ENCODE measurements around the gene FAM222A. TPM values are rescaled to one million over a fixed set of nuclear protein-coding genes. Genes with fewer than 3 reads are reported as not detected.
A peak's percentile ranks its signal among the peaks of the same experiment; 100 is the strongest.

The FAM222A gene
- total and polyA plus RNA-seq, 2 of the 4 experiments (the other 2 are of a cell fraction), result under 0.01 to 0.32 TPM

DNA sequence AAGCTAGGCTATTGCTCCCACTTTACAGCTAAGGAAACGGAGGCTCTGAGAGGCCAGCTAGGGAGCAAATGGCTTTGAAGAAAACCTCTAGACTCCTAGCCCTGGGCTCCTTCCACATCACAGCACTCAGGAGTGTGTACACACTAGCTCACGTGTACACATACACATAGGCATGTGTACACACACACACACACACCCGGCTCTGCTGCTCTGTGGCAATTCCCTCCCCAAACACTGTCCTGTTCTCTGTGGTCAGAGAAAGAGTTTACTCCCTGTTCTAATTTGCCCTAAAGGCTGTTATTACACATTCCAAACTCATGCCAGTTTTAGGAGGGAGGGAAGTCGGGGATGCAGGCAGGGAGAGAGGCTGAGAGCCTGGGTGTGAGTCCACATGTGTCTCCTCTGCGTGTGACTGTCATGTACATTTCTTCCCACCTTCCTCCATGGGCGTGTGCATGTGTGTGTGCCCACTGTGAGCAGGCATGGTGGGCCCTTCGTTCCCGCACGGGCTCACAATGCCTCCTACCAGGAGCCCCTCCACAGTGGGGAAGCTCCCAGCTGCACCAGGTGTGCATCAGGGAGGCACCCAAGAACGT, 105.4 kb downstream of the FAM222A start:
- intact Hi-C loops (cut with micrococcal nuclease), result no loop called here
- Histone ChIP-seq H3K4ac (ENCODE audit: low read depth, low read length) (no peak overlapping the region), H4K20me1 (ENCODE audit: insufficient read depth, low read length) (peaks cover 6% of the 10 kb centered on the region), H2AK5ac (ENCODE audit: low read depth, low read length) (no peak overlapping the region), H4K91ac (ENCODE audit: insufficient read depth, low read depth, low read length) (no peak overlapping the region), H2BK120ac (ENCODE audit: low read depth, low read length) (no peak overlapping the region), H3K4me1 (ENCODE audit: control insufficient read depth, insufficient read depth, low read length) (peaks cover 2% of the 10 kb centered on the region; the same call in 1 of the 2 replicates), H4K8ac (ENCODE audit: low read depth in 2 of 2, low read length in 2 of 2) (no peak overlapping the region), H2BK15ac (ENCODE audit: low read depth, low read length) (no peak overlapping the region), H4K5ac (ENCODE audit: low read depth, low read length) (no peak overlapping the region), H3K56ac (ENCODE audit: extremely low read depth, insufficient read depth, low read length) (no peak overlapping the region), H3K9ac (ENCODE audit: low read depth, low read length) (no peak overlapping the region), H3K27ac (ENCODE audit: insufficient read depth, low read length) (no peak overlapping the region), H3K36me3 (ENCODE audit: control insufficient read depth, insufficient read depth, low read length) (no peaks in the 10 kb centered on the region), H3K79me1 (ENCODE audit: low read depth in 1 of 2, low read length in 2 of 2) (no peaks in the 10 kb centered on the region), H3K9me1 (ENCODE audit: insufficient read depth, low read length) (peaks cover 3% of the 10 kb centered on the region; the same call in 1 of the 2 replicates), H2BK5ac (ENCODE audit: low read depth, low read length, poor library complexity, severe bottlenecking) (no peak overlapping the region), H3K23ac (ENCODE audit: low read depth, low read length) (0 out of 2 replicates have a peak overlapping the region, but pooled peaks have one; percentile 52), H3K14ac (replicated peaks; ENCODE audit: low read depth, low read length) (no peak overlapping the region), H2AFZ (replicated peaks; ENCODE audit: low read length, poor library complexity) (peak overlapping the region; percentile 60), H3K9me3 (ENCODE audit: control insufficient read depth, insufficient read depth, low read length) (no peaks in the 10 kb centered on the region), H2BK20ac (ENCODE audit: low read depth, low read length) (no peak overlapping the region), H2AK9ac (replicated peaks; ENCODE audit: low read depth, low read length, poor library complexity) (peak overlapping the region; percentile 74), H3K4me2 (ENCODE audit: low read depth, low read length) (no peak overlapping the region), H3K4me3 (ENCODE audit: insufficient read depth, low read depth, low read length) (no peak overlapping the region), H3K18ac (ENCODE audit: low read depth, low read length) (no peak overlapping the region), H3K27me3 (ENCODE audit: control insufficient read depth, insufficient read depth, low read length) (no peaks in the 10 kb centered on the region)
- POLR2A ChIA-PET (ENCODE audit: unreplicated experiment), result no interaction called here
- peak; percentile 52 for DNase-seq
- in situ Hi-C loops (cut with MboI; ENCODE audit: low sequenced_read_pairs), result no loop called here
- peak; percentile 90 for ATAC-seq (ENCODE audit: low read depth)
- CTCF ChIA-PET, result interaction anchor here (1.1 kb wide), 1 partner anchor 26 kb away, joined by 3 read pairs; no protein-coding TSS in a partner anchor
- dilution Hi-C loops (cut with HindIII; ENCODE audit: low sequenced_read_pairs, unreplicated experiment), result no loop called here
- TF ChIP-seq CTCF (conservative IDR thresholded peaks at IDR 0.05; ENCODE audit: low read depth, low read length), result no peak
- no peak for TF ChIP-seq ELK1 (IDR thresholded peaks at IDR 0.05; ENCODE audit: borderline replicate concordance, low read depth, low read length)
- TF ChIP-seq CHD1 (IDR thresholded peaks at IDR 0.05; ENCODE audit: low read depth, low read length), result no peak
- no peak for TF ChIP-seq MXI1 (IDR thresholded peaks at IDR 0.05; ENCODE audit: borderline replicate concordance, low read depth, low read length)
- TF ChIP-seq RCOR1 (IDR thresholded peaks at IDR 0.05; ENCODE audit: insufficient replicate concordance, low read length), result no peak
- TF ChIP-seq CEBPB (IDR thresholded peaks at IDR 0.05; ENCODE audit: low read depth, low read length), result peak; percentile 52; the same call in 1 of the 2 replicates
- TF ChIP-seq MAZ (IDR thresholded peaks at IDR 0.05; ENCODE audit: borderline replicate concordance, low read depth, low read length), result peak; percentile 29; the same call in 1 of the 2 replicates
- no peak for TF ChIP-seq NFE2L2 (IDR thresholded peaks at IDR 0.05; ENCODE audit: low read depth, low read length)
- no peak for TF ChIP-seq MAFK (IDR thresholded peaks at IDR 0.05; ENCODE audit: low read depth, low read length)
- TF ChIP-seq BHLHE40 (IDR thresholded peaks at IDR 0.05; ENCODE audit: low read depth, low read length), result peak; percentile 27; the same call in 1 of the 2 replicates
- no peak for TF ChIP-seq RFX5 (IDR thresholded peaks at IDR 0.05; ENCODE audit: low read depth, low read length)
- no peak for TF ChIP-seq SMC3 (IDR thresholded peaks at IDR 0.05; ENCODE audit: low read depth, low read length)
- TF ChIP-seq RAD21 (IDR thresholded peaks at IDR 0.05; ENCODE audit: low read length), result no peak
- no TSS peak for BruUV-seq (replicated peaks)
- 50% methylated on average over 1 of the region's 10 CpGs; no CpG with 5 or more reads in 1 of the 2 experiments for WGBS, 2 experiments (ENCODE audit: extremely low coverage in 2 of 2, insufficient read length in 1 of 2)
